Hematopoietic multipotent progenitor cell (in vitro differentiated cells): ENCODE data around the gene STIL. TPM values are rescaled to one million over a fixed set of nuclear protein-coding genes. Genes with fewer than 3 reads are reported as not detected.
A peak's percentile ranks its signal among the peaks of the same experiment; 100 is the strongest.
"Not testable (repeated sequence)": the region's sequence is repeated elsewhere in the genome, so short reads cannot be mapped to it uniquely, and the experiment has no call there.

Experiments used
- DNase-seq, 3 donors: peaks; one replicate each; pipeline ENCODE4 v3.0.0-alpha.2; 2011 to 2015; ENCODE audit warnings: low read depth in 2 of 3, low spot score in 2 of 3
- total RNA-seq: library from RNA; depleted of rRNA; stranded (reverse); fragments of >200 nt; gene quantifications from one replicate; pipeline ENCODE4 v1.2.3, GENCODE V29; 2012

The STIL gene
- total RNA-seq, 1 donor = 4.6 TPM

- DNase-seq = no peak
These were observed 89.8 kb downstream of the STIL start for GRCh38 chr1:47223921-47224675.

GRCh38 chr1:47223174-47223920 is 90.6 kb downstream of the STIL start:
- DNase-seq = no peak

GRCh38 chr1:47222476-47222875 is 91.5 kb downstream of the STIL start:
- no peak for DNase-seq

- no peak for DNase-seq
These were observed 94.2 kb downstream of the STIL start for GRCh38 chr1:47219590-47220220.

GRCh38 chr1:47219001-47219400 is 94.9 kb downstream of the STIL start:
- DNase-seq = no peak

- no peak for DNase-seq
These were observed 97.5 kb downstream of the STIL start for GRCh38 chr1:47216278-47217059.

- no peak for DNase-seq
These were observed 98.2 kb downstream of the STIL start for GRCh38 chr1:47215713-47216112.

- DNase-seq = no peak
These were observed 99.4 kb downstream of the STIL start for GRCh38 chr1:47214549-47214948.

GRCh38 chr1:47213230-47213963 is 100.5 kb downstream of the STIL start:
- DNase-seq = no peak

GRCh38 chr1:47212636-47213229 is 101.2 kb downstream of the STIL start:
- DNase-seq = no peak

- DNase-seq = peak in 2 of 3 donors; percentile 59 to 73
These were observed 102.1 kb downstream of the STIL start for GRCh38 chr1:47211796-47212269.

- DNase-seq = no peak
These were observed 103.3 kb downstream of the STIL start for GRCh38 chr1:47210666-47211065.

GRCh38 chr1:47209725-47210325 is 104.1 kb downstream of the STIL start:
- no peak for DNase-seq

GRCh38 chr1:47209091-47209490 is 104.9 kb downstream of the STIL start:
- DNase-seq = no peak

- no peak for DNase-seq
These were observed 105.5 kb downstream of the STIL start for GRCh38 chr1:47208374-47208850.

- DNase-seq = no peak
These were observed 106.1 kb downstream of the STIL start for GRCh38 chr1:47207803-47208373.

- no peak for DNase-seq
These were observed 108.0 kb downstream of the STIL start for GRCh38 chr1:47205918-47206317.

GRCh38 chr1:47203504-47203903 is 110.4 kb downstream of the STIL start:
- DNase-seq = not testable (repeated sequence)

- no peak for DNase-seq
These were observed 112.8 kb downstream of the STIL start for GRCh38 chr1:47201179-47201578.
